OCI-M1 (cell line): ENCODE measurements around the gene MRPL52.
"Not testable (repeated sequence)": the region's sequence is repeated elsewhere in the genome, so short reads cannot be mapped to it uniquely, and the experiment has no call there.

Experiments used
- DNase-seq: peaks from one replicate; lab custom pipeline; 2025; lab: John Stamatoyannopoulos, UW

Gene MRPL52

GRCh38 chr14:22829661-22830442, at the start of gene MRPL52:
Gene MRPL52, plus strand, starts transcription at chr14:22829887. Its CDS starts 26 bp downstream, at chr14:22829913.
- DNase-seq: peak; percentile 94

- no peak for DNase-seq
Measured at GRCh38 chr14:22780105-22780679, 49.5 kb upstream of the MRPL52 start.

GRCh38 chr14:22780941-22781300, 48.8 kb upstream of the MRPL52 start:
- DNase-seq: no peak

- no peak for DNase-seq
Measured at GRCh38 chr14:22781301-22781991, 48.2 kb upstream of the MRPL52 start.

GRCh38 chr14:22786685-22787084, 43.0 kb upstream of the MRPL52 start:
- no peak for DNase-seq

GRCh38 chr14:22791301-22791700, 38.4 kb upstream of the MRPL52 start:
- DNase-seq: peak; percentile 25

- no peak for DNase-seq
Measured at GRCh38 chr14:22792158-22792557, 37.5 kb upstream of the MRPL52 start.

GRCh38 chr14:22793550-22793949, 36.1 kb upstream of the MRPL52 start:
- not testable (repeated sequence) for DNase-seq

GRCh38 chr14:22793976-22794375, 35.7 kb upstream of the MRPL52 start:
- DNase-seq: no peak

- DNase-seq: no peak
Measured at GRCh38 chr14:22794551-22794951, 35.1 kb upstream of the MRPL52 start.

- DNase-seq: no peak
Measured at GRCh38 chr14:22796087-22796707, 33.5 kb upstream of the MRPL52 start.

GRCh38 chr14:22797017-22797917, 32.4 kb upstream of the MRPL52 start:
- peak; percentile 19 for DNase-seq

- DNase-seq: no peak
Measured at GRCh38 chr14:22798528-22798927, 31.2 kb upstream of the MRPL52 start.

GRCh38 chr14:22800346-22800745, 29.3 kb upstream of the MRPL52 start:
- no peak for DNase-seq

- no peak for DNase-seq
Measured at GRCh38 chr14:22801716-22802115, 28.0 kb upstream of the MRPL52 start.

GRCh38 chr14:22802860-22803686, 26.6 kb upstream of the MRPL52 start:
- DNase-seq: no peak

- no peak for DNase-seq
Measured at GRCh38 chr14:22803687-22803974, 26.1 kb upstream of the MRPL52 start.

GRCh38 chr14:22805235-22805634, 24.5 kb upstream of the MRPL52 start:
- DNase-seq: not testable (repeated sequence)

- no peak for DNase-seq
Measured at GRCh38 chr14:22807432-22808087, 22.1 kb upstream of the MRPL52 start.
